Esophagus (tissue), 2 donors: ENCODE data around the gene RFX1. TPM values are rescaled to one million over a fixed set of nuclear protein-coding genes. Genes with fewer than 3 reads are reported as not detected.

Source experiments
- H3K27ac ChIP-seq, 2 donors: one replicate each; pipeline ENCODE4 v1.5.1; 2013; ENCODE audit warnings: low read depth in 2 of 2, mild to moderate bottlenecking in 2 of 2, inconsistent platforms in 1 of 2, low read length in 1 of 2, moderate library complexity in 1 of 2
- H3K27me3 ChIP-seq, 2 donors: one replicate each; pipeline ENCODE4 v1.6.1; 2013; ENCODE audit warnings: low read length in 2 of 2, control low read depth in 1 of 2, mild to moderate bottlenecking in 1 of 2; ENCODE audit not compliant: insufficient read depth in 2 of 2, control insufficient read depth in 1 of 2
- H3K36me3 ChIP-seq, 2 donors: one replicate each; pipeline ENCODE4 v1.6.1; 2013; ENCODE audit warnings: low read length in 1 of 2; ENCODE audit not compliant: control insufficient read depth in 2 of 2, insufficient read depth in 2 of 2
- H3K4me1 ChIP-seq, 2 donors: one replicate each; pipeline ENCODE4 v1.6.1; 2013; ENCODE audit warnings: low read length in 1 of 2; ENCODE audit not compliant: control insufficient read depth in 2 of 2, insufficient read depth in 2 of 2
- H3K4me3 ChIP-seq, 2 donors: one replicate each; pipeline ENCODE4 v1.5.1; 2013; ENCODE audit warnings: low read length in 2 of 2, mild to moderate bottlenecking in 2 of 2, low read depth in 1 of 2, moderate library complexity in 1 of 2
- H3K9me3 ChIP-seq, 2 donors: one replicate each; pipeline ENCODE4 v1.6.1; 2013; ENCODE audit warnings: mild to moderate bottlenecking in 2 of 2, low read depth in 1 of 2, low read length in 1 of 2, moderate library complexity in 1 of 2; ENCODE audit not compliant: control insufficient read depth in 2 of 2, insufficient read depth in 1 of 2
- WGBS, 2 donors: extraction: QIAGEN DNeasy Blood & Tissue Kit; methylation state at CpG; one replicate each; pipeline ENCODE4 v1.1.7; 2013; 5-methylcytosine and 5-hydroxymethylcytosine counted together
- polyA plus RNA-seq, 2 donors: library from polyadenylated mRNA; stranded (reverse); fragments of 200-250 nt; gene quantifications; one replicate each; pipeline ENCODE4 v1.2.3, GENCODE V29; 2013
- donor health status: healthy with polysubstance abuse.
- donor health status: Bipolar disorder and iron deficiency.

The RFX1 gene
- polyA plus RNA-seq, 2 donors: 3.8 to 6.6 TPM

DNA sequence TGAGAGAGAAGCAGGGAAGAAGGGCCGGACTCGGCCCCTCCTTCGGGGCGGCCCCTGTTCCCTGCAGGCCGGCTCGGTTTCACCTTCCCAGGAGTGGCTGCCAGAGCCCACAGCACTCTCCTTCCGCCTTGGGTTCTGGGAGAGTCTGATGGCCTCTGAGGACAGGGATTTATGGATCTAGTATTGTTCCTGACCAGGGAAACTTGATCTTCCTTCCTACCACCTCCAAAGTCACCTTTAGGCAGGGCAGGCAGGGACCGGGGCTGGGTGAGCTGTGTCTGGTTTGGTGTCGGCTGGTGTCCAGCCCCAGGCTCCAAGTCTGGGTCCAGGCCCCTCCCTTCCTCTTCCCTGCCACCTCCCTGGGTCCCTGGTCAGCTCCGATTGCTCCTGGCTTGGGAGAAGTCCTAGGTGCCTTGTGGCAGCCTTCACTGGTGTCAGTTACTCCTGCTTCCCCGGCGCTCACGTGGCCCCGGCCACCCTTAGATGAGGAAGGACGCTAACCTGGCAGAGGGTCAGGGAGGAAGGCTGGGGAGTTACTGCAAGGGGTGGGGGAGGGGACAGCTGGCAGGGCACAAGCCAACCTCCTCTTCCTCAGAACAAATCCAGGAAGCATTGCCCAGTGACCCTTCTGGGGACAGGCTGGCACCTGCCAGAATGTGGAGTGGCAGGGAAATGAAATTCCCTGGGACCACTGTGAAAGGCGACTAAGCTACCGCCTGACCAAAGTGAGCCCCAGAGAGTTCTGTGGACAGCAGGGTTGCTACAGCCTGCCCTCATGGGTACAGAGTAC is 18.8 kb downstream of the RFX1 start:
- 69 to 71% methylated on average over 17 of the region's 17 CpGs for WGBS, 2 donors
- Histone ChIP-seq H3K9me3 (no peaks in the 10 kb centered on the region), H3K27me3 (no peaks in the 10 kb centered on the region), H3K27ac (peak overlapping the region; percentile 80 to 87), H3K4me3 (no peak overlapping the region), H3K4me1 (peaks cover 0 to 2% of the 10 kb centered on the region in 2 donors), H3K36me3 (peaks cover 3 to 18% of the 10 kb centered on the region in 2 donors)

DNA sequence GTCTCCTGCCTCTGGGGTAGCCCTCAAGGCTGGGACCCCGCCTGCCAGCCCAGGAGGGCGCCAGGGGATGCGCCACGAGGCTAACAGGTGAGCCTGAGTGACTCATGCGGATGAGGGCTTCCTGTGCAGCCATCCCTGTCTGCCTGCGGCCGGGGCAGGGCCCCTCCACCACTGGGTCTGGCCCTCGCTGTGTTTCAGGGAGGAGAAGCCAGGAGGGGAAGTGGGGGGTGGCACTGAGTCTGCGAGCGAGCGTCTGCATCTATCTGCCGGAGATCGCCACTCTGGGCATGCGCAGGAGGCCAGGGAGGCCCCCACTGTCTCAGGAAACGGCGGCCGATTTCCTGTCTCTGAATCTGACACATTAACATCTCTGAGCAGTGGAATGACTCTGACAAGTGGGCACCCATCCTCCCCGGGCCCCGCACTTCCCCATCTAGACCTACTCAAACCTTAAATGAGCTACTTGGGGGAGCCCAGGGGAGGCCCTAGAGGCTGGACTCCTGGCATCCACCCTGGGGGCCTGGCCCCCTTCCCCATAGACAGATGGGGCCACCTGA is 19.7 kb downstream of the RFX1 start:
- Histone ChIP-seq H3K4me3 (no peak overlapping the region), H3K27ac (peak overlapping the region; percentile 80 to 87), H3K27me3 (no peaks in the 10 kb centered on the region), H3K36me3 (peaks cover 0 to 13% of the 10 kb centered on the region in 2 donors), H3K4me1 (peaks cover 0 to 2% of the 10 kb centered on the region in 2 donors), H3K9me3 (no peaks in the 10 kb centered on the region)
- WGBS, 2 donors: 54 to 68% methylated on average over 18 to 19 of the region's 19 CpGs

DNA sequence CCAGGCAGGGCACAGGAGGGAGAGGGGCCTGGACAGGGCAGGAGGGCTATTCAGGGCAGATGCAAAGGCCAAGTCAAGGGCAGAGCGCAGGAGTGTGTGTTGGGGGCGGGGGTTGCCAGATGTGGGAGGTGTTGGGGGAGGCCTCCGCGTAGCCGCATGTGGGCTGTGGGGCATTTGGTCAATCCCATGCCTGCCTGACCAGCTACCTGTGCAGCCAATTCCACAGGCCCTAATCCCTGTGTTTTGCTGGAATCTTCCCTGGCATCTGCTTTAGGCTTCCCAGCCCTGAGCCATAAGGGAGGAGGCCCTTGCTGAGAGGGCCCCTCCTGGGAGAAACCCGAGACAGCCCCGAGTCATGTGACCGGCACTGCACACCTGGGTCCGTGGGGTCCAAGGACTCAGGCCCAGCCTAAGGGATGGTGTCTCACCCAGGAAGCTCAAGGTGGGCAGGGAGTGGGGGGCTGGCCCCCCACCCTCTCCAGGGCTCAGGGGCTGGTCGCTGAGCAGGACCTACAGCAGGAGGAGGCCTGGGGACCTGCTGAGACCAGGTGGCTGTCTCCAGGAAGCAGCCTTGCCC is 20.3 kb downstream of the RFX1 start:
- WGBS, 2 donors: 72 to 74% methylated on average over 10 of the region's 10 CpGs
- no peak overlapping the region for H3K4me3 ChIP-seq

DNA sequence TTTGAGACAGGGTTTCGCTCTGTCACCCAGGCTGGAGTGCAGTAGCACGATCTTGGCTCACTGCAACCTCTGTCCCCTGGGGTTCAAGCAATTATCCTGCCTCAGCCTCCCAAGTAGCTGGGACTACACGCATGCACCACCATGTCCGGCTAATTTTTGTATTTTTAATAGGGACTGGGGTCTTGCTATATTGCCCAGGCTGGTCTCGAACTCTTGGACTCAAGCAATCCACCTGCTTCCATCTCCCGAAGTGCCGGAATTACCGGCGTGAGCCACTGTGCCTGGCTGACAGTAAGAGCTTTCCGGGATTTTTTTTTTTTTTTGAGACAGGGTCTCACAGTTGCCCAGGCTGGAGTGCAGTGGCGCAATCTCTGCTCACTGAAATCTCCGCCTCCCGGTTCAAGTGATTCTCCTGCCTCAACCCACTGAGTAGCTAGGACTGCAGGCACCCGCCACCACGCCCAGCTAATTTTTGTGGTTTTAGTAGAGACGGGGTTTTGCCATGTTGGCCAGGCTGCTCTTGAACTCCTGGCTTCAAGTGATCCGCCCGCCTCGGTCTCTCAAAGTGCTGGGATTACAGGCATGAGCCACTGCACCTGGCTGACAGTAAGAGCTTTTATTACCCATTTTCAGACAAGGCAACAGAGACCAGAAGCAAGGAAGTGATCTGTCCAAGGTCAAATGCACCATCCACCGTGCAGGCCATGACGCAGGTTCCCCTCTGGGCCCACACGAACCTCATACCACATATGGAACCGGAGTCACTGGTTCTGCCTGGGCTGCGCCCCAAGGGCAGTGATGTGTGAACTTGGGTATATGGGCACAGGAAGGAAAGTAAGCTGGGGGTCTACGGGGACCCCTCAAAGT is 21.0 kb downstream of the RFX1 start:
- 84 to 86% methylated on average over 25 of the region's 25 CpGs for WGBS, 2 donors
- peaks cover 0 to 2% of the 10 kb centered on the region in 2 donors for H3K4me1 ChIP-seq
- no peaks in the 10 kb centered on the region for H3K27me3 ChIP-seq
- H3K27ac ChIP-seq: peak overlapping the region in 1 of 2 donors; percentile 85
- no peak overlapping the region for H3K4me3 ChIP-seq
- H3K36me3 ChIP-seq: peaks cover 0 to 16% of the 10 kb centered on the region in 2 donors
- H3K9me3 ChIP-seq: no peaks in the 10 kb centered on the region

More for the DNA sequence above, 20.3 kb downstream of the RFX1 start:
- Histone ChIP-seq H3K4me1 (peaks cover 0 to 2% of the 10 kb centered on the region in 2 donors), H3K36me3 (peaks cover 0 to 15% of the 10 kb centered on the region in 2 donors), H3K27ac (peak overlapping the region; percentile 56 to 85), H3K27me3 (no peaks in the 10 kb centered on the region), H3K9me3 (no peaks in the 10 kb centered on the region)

DNA sequence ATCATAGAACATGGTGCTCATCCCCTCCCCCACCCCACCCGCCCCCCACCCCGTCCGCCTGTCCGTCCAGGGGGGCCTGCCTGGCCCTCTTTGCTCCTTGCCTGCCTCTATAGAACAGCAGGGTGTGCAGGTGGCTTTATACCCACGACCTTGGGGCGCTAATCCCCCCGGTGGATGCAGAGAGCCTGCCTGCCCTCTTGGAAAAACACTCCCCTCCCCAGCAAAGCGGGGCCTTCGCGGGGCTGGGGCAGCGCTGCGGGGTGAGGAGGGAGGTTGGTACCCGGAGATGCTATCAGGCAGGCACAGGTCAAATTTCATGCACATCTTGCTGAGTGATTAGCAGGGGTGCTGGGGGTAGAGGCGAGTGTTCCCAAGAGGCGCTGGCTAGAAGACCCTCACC is 21.9 kb downstream of the RFX1 start:
- WGBS, 2 donors: 77 to 83% methylated on average over 15 of the region's 15 CpGs

DNA sequence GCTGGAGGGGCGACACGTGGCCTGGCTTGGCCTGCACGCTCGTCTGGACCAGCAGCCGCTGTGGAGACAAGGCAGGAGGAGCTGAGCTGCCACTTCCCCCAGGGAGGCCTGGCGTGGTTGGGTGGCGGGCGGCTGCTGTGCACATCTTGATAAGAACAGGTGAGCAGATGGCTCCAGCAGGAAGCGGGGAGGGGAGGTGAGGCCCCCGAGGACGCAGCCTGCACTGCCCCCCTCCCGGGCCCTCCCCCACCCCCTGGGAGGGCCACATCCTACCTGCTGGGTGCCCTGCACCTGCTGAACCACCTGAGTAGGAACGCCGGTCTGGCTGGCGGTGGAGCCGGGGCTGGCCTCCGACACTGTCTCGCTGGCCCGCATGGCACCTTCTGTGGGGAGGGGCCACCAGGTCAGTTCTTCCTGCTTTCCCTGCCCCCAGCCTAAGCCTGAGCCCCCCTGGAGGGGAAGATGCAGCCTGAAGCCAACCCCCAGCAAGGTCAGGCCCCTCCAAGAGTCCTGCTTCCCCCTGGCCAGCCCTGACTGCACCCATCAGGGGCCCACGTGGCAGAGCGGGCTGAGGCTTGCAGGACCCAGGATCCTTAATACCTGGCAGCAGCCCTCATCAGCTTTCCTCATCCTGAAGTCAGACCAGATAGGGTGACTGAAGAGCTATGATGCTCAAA is 22.8 kb downstream of the RFX1 start:
- Histone ChIP-seq H3K4me3 (no peak overlapping the region), H3K4me1 (peaks cover 0 to 8% of the 10 kb centered on the region in 2 donors), H3K36me3 (peaks cover 0 to 15% of the 10 kb centered on the region in 2 donors), H3K27ac (peak overlapping the region in 1 of 2 donors; percentile 6), H3K9me3 (no peaks in the 10 kb centered on the region), H3K27me3 (no peaks in the 10 kb centered on the region)
- 71 to 83% methylated on average over 20 to 21 of the region's 21 CpGs for WGBS, 2 donors

More for the DNA sequence above, 21.9 kb downstream of the RFX1 start:
- Histone ChIP-seq H3K4me3 (no peak overlapping the region), H3K27me3 (no peaks in the 10 kb centered on the region), H3K9me3 (no peaks in the 10 kb centered on the region), H3K36me3 (peaks cover 0 to 16% of the 10 kb centered on the region in 2 donors), H3K4me1 (peaks cover 0 to 6% of the 10 kb centered on the region in 2 donors), H3K27ac (no peak overlapping the region)

DNA sequence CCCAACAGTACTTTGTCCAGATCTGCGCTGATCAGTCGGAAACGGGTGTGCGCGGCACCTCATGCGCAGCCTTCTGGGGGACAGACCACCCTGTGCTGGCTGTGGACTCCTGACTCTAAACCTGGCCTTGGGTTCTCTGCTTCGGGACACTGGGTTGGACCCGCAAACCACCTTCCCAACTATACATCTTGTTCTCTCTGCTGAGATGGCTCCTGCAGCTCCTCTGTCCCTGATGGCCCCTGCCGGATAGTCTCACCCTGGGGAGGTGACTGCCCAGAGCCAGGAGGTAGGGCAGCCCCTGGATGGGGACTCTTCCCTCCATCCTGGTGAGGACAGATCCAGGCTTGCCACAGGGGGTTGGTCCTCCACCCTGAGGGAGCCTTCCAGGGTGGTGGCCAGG is 23.3 kb downstream of the RFX1 start:
- H3K4me1 ChIP-seq: peaks cover 0 to 8% of the 10 kb centered on the region in 2 donors
- peaks cover 0 to 13% of the 10 kb centered on the region in 2 donors for H3K36me3 ChIP-seq
- no peaks in the 10 kb centered on the region for H3K27me3 ChIP-seq
- 97% methylated on average over 9 of the region's 9 CpGs for WGBS, 2 donors
- H3K27ac ChIP-seq: no peak overlapping the region
- no peak overlapping the region for H3K4me3 ChIP-seq
- H3K9me3 ChIP-seq: no peaks in the 10 kb centered on the region

DNA sequence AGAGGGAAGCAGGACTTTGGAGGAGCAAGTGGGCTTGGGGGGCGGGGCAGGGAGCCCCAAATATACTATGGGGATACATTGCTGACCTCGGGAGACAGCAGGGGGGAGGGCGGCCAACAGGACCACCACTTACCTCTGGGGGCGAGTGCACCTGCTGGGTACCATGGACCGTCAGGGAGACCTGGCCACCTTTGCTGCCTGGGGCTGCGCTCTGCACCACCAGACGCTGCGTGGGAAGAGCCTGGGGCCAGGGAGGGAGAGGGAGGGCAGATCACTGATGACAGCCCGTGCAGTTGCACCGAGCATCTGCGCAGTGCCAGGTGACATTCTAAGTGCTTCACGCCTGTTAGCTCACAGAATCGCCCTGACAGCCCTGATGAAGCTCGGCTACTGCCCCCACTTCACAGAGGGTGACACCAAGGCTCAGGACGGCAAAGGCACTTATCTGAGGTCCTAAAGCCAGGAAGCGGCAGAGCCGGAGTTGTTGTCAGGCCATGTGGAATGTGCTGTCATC is 24.1 kb downstream of the RFX1 start:
- H3K36me3 ChIP-seq: peaks cover 0 to 13% of the 10 kb centered on the region in 2 donors
- WGBS, 2 donors: 92% methylated on average over 17 of the region's 17 CpGs
- no peaks in the 10 kb centered on the region for H3K27me3 ChIP-seq
- no peak overlapping the region for H3K27ac ChIP-seq
- H3K9me3 ChIP-seq: no peaks in the 10 kb centered on the region
- no peak overlapping the region for H3K4me3 ChIP-seq
- H3K4me1 ChIP-seq: peaks cover 0 to 8% of the 10 kb centered on the region in 2 donors
